CD4-positive, alpha-beta T cell (primary cell): Measurements from ENCODE around the gene MKNK2. TPM values are rescaled to one million over a fixed set of nuclear protein-coding genes. Genes with fewer than 3 reads are reported as not detected.

Source experiments
- ATAC-seq: fragments of 200-7000 bp; cut with Tn5 transposase; one replicate; pipeline ENCODE4 v1.10.0; 2022; ENCODE audit warnings: mild to moderate bottlenecking; ENCODE audit not compliant: poor library complexity
- CTCF ChIA-PET: fragments of 350-600 bp; sonication (Branson Sonifier 250); formaldehyde crosslinking; loops from one replicate; lab custom pipeline; 2021; ENCODE audit warnings: antibody characterized with exemption, inconsistent platforms; lab: Charles Lee
- POLR2A ChIA-PET: fragments of 350-600 bp; sonication (Branson Sonifier 250); formaldehyde crosslinking; loops from one replicate; lab custom pipeline; 2021; ENCODE audit warnings: antibody characterized with exemption, inconsistent platforms; lab: Charles Lee
- DNase-seq, 14 experiments: peaks; one replicate each; pipeline ENCODE4 v3.0.0-alpha.2; 2013 to 2020; ENCODE audit warnings: mixed read lengths in 2 of 14
- H3K27ac ChIP-seq, 2 donors: one replicate each; pipeline versions ENCODE4 v1.5.1 to v1.7.0; 2013; ENCODE audit warnings: low read length in 2 of 2, low read depth in 1 of 2, mild to moderate bottlenecking in 1 of 2
- H3K27me3 ChIP-seq, 2 experiments: 1 replicate in 1 of 2; 2 replicates in 1 of 2; pipeline versions ENCODE4 v1.6.1 to v1.7.0; 2013; ENCODE audit warnings: low read length in 2 of 2, control low read depth in 1 of 2, mild to moderate bottlenecking in 1 of 2, moderate library complexity in 1 of 2; ENCODE audit not compliant: insufficient read depth in 2 of 2, control insufficient read depth in 1 of 2
- H3K36me3 ChIP-seq: one replicate; pipeline ENCODE4 v1.6.1; 2013; ENCODE audit warnings: low read length, control low read depth; ENCODE audit not compliant: insufficient read depth
- H3K4me1 ChIP-seq: one replicate; pipeline ENCODE4 v1.6.1; 2013; ENCODE audit warnings: low read length, control low read depth; ENCODE audit not compliant: insufficient read depth
- H3K4me3 ChIP-seq: one replicate; pipeline ENCODE4 v1.5.1; 2013; ENCODE audit warnings: mild to moderate bottlenecking, low read length, moderate library complexity
- H3K9me3 ChIP-seq, 2 experiments: 1 replicate in 1 of 2; 2 replicates in 1 of 2; pipeline versions ENCODE4 v1.6.1 to v1.7.0; 2013; ENCODE audit warnings: low read length in 2 of 2, mild to moderate bottlenecking in 2 of 2, control low read depth in 1 of 2, moderate library complexity in 1 of 2; ENCODE audit not compliant: control insufficient read depth in 1 of 2, insufficient read depth in 1 of 2
- H3K27ac Mint-ChIP-seq: one replicate; pipeline ENCODE4 v1.8.0; 2020; ENCODE audit warnings: mixed read lengths
- H3K27me3 Mint-ChIP-seq: one replicate; pipeline ENCODE4 v1.8.0; 2021; ENCODE audit warnings: mixed read lengths
- H3K36me3 Mint-ChIP-seq: one replicate; pipeline ENCODE4 v1.8.0; 2021; ENCODE audit warnings: low read depth, mixed read lengths
- H3K4me1 Mint-ChIP-seq: one replicate; pipeline ENCODE4 v1.8.0; 2021; ENCODE audit warnings: low read depth, mixed read lengths
- H3K4me3 Mint-ChIP-seq: one replicate; pipeline ENCODE4 v1.8.0; 2020; ENCODE audit warnings: mild to moderate bottlenecking, mixed read lengths
- H3K9me3 Mint-ChIP-seq: one replicate; pipeline ENCODE4 v1.8.0; 2020; ENCODE audit warnings: mixed read lengths
- intact Hi-C, 2 experiments: fragments of 100-400 bp; cut with DNase I in 1 of 2; cut with micrococcal nuclease in 1 of 2; formaldehyde crosslinking; loops; one replicate each; pipeline versions ENCODE4 v1.15.1 to v1.9.0; 2023 to 2025; cut with DNase I, micrococcal nuclease
- total RNA-seq, 174 experiments: library from RNA in 2 of 174; stranded (reverse) in 2 of 174; gene quantifications; one replicate each; pipeline ENCODE4 v1.2.3 and lab custom pipeline; 2021 to 2026
- TF ChIP-seq, protein P1 (sequence below): fragments of 200-600 bp; IDR thresholded peaks from one replicate; pipeline ENCODE4 v1.8.0; 2022; ENCODE audit warnings: antibody characterized with exemption, mild to moderate bottlenecking

MKNK2 gene
- total RNA-seq, 2 experiments from 2014 or later, result 325 to 347 TPM

DNA sequence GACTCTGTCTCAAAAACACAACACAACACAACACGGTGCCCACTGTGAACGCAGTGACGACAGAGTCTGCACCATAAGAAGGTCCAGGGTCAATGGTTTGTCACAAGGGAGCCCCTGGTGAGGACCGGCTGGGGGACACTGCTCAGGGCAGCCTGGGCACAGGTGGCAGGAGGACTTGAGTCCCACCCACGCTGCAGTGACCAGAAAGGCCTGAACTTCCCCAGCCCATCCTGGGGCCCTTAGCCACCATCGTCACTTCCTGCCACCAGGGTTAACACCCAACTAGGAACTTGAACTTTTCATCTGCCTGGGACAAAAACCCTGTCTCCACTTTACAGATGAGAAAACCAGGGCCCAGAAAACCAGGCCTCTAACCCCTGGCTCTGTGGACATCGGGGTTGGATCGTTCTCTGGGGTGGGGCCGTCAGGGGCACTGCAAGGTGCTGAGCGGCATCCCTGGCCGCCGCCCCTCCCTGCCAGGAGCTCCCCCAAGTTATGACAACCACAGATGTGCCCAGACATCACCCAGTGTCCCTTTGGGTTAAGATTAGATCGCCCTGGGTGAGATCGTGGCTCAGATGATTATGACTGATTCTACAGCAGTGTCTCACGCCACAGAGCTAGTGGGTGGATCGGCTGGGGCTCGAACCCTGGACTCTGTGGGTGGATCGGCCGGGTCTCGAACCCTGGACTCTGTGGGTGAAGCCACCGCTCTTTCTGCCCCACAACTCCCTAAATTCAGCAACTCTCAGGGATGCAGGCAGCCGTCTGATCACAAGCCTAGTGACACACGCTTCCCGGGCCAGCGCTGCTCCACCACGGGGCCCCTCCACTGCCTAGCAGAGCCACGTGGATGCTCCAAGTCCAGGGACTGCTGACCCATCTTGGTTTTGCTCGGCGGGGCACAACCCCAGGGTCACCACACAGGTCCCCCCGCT, 31.1 kb upstream of the MKNK2 start:
- H3K27ac Mint-ChIP-seq, result peak overlapping the region; percentile 97
- peaks cover 65% of the 10 kb centered on the region for H3K4me1 Mint-ChIP-seq
- CTCF ChIA-PET, result interaction anchor here (0.8 to 3.7 kb wide), 4 partner anchors 11 to 15 kb away, joined by 4 to 21 read pairs (median 6); partner anchors contain the start of genes IZUMO4 and MOB3A

DNA sequence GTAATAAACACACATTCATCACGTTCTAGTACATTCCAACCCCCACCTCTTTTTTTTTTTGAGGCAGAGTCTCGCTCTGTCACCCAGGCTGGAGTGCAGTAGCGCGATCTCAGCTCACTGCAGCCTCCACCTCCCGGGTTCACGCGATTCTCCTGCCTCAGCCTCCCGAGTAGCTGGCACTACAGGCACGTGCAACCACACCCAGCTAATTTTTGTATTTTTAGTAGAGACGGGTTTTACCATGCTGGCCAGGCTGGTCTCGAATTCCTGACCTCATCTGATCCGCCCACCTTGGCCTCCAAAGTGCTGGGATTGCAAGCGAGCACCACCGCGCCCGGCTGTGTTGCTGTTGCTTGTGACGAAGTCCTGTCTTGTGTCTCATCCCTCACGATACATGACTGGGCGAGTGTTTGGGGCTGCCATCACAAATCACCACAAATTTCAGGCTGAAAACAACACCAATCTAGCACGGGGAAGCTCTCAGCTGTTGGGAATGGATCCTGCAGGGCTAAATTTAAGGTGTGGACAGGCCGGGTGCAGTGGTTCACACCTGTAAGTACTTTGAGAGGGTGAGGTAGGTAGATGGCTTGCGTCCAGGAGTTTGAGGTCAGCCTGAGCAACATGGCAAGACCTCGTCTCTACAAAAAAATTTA, 29.4 kb upstream of the MKNK2 start:
- intact Hi-C loops, result loop anchor here in 1 of 2 experiments (5.0 kb wide), 1 partner anchor 63 kb away; the partner anchor contains the start of gene BTBD2
- H3K9me3 ChIP-seq, result no peaks in the 10 kb centered on the region
- Mint-ChIP-seq H3K4me3 (peak overlapping the region; percentile 86), H3K27me3 (no peaks in the 10 kb centered on the region), H3K9me3 (no peaks in the 10 kb centered on the region), H3K4me1 (peaks cover 55% of the 10 kb centered on the region), H3K36me3 (peaks cover 86% of the 10 kb centered on the region), H3K27ac (peak overlapping the region; percentile 97)
- H3K4me3 ChIP-seq, result peak overlapping the region; percentile 1
- peaks cover 67% of the 10 kb centered on the region for H3K4me1 ChIP-seq
- no peak for ATAC-seq
- H3K36me3 ChIP-seq, result peaks cover 60% of the 10 kb centered on the region
- CTCF ChIA-PET, result interaction anchor here (1.9 kb wide), 1 partner anchor 10 kb away, joined by 6 read pairs; no protein-coding TSS in a partner anchor
- H3K27me3 ChIP-seq, result no peaks in the 10 kb centered on the region
- TF ChIP-seq, protein P1, sequence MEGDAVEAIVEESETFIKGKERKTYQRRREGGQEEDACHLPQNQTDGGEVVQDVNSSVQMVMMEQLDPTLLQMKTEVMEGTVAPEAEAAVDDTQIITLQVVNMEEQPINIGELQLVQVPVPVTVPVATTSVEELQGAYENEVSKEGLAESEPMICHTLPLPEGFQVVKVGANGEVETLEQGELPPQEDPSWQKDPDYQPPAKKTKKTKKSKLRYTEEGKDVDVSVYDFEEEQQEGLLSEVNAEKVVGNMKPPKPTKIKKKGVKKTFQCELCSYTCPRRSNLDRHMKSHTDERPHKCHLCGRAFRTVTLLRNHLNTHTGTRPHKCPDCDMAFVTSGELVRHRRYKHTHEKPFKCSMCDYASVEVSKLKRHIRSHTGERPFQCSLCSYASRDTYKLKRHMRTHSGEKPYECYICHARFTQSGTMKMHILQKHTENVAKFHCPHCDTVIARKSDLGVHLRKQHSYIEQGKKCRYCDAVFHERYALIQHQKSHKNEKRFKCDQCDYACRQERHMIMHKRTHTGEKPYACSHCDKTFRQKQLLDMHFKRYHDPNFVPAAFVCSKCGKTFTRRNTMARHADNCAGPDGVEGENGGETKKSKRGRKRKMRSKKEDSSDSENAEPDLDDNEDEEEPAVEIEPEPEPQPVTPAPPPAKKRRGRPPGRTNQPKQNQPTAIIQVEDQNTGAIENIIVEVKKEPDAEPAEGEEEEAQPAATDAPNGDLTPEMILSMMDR, result no peak
- H3K27ac ChIP-seq, result peak overlapping the region; percentile 68 to 70
- DNase-seq, result no peak
- POLR2A ChIA-PET, result interaction anchor here (1.2 kb wide), 1 partner anchor 48 kb away, joined by 3 read pairs; no protein-coding TSS in a partner anchor

More for the DNA sequence above, 31.1 kb upstream of the MKNK2 start:
- Mint-ChIP-seq H3K27me3 (no peaks in the 10 kb centered on the region), H3K9me3 (no peaks in the 10 kb centered on the region), H3K4me3 (peak overlapping the region; percentile 93), H3K36me3 (peaks cover 85% of the 10 kb centered on the region)
- intact Hi-C loops, result loop anchor here in 1 of 2 experiments (5.0 kb wide), 1 partner anchor 65 kb away; the partner anchor contains the start of gene BTBD2
- Histone ChIP-seq H3K4me1 (peaks cover 80% of the 10 kb centered on the region), H3K27me3 (no peaks in the 10 kb centered on the region), H3K4me3 (peak overlapping the region; percentile 99), H3K27ac (peak overlapping the region; percentile 87 to 98), H3K9me3 (no peaks in the 10 kb centered on the region), H3K36me3 (peaks cover 44% of the 10 kb centered on the region)
- ATAC-seq (peak; percentile 26), DNase-seq (peak in 9 of 14 experiments; percentile 43 to 85 (median 54))
- POLR2A ChIA-PET, result interaction anchor here (0.9 to 6.9 kb wide), 6 partner anchors 12 to 47 kb away, joined by 3 to 153 read pairs (median 10); partner anchors contain the start of genes IZUMO4 and MOB3A
- TF ChIP-seq, protein P1, result no peak

DNA sequence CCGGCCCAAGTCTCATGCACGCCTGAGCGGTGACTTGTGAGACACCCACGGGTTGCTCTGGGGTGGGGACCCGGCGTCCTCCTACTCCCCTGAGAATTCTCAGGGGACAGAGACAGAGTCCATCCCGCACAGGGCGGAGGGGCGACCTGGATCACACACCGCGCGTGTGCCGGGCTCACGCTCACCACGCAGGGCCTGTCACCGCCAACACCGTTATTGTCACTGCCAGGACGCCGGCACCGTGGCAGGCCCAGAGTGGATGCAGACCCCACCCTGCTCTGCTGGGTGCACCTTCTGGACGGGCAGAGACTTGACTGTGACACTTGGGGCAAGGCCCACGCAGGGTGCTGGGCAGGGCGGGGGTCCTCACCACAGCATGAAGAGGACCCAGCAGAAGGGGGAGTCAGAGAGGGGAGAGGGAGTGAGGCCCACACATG, 28.8 kb upstream of the MKNK2 start:
- peak overlapping the region; percentile 86 for H3K4me3 Mint-ChIP-seq
- peaks cover 66% of the 10 kb centered on the region for H3K36me3 ChIP-seq
- H3K4me3 ChIP-seq, result no peak overlapping the region
- peak overlapping the region; percentile 5 to 70 for H3K27ac ChIP-seq
- no peaks in the 10 kb centered on the region for H3K27me3 Mint-ChIP-seq
- peaks cover 71% of the 10 kb centered on the region for H3K4me1 ChIP-seq
- POLR2A ChIA-PET, result interaction anchor here (1.2 kb wide), 1 partner anchor 48 kb away, joined by 3 read pairs; no protein-coding TSS in a partner anchor
- H3K27me3 ChIP-seq, result no peaks in the 10 kb centered on the region
- peaks cover 86% of the 10 kb centered on the region for H3K36me3 Mint-ChIP-seq
- no peaks in the 10 kb centered on the region for H3K9me3 ChIP-seq
- H3K27ac Mint-ChIP-seq, result peak overlapping the region; percentile 97
- no peaks in the 10 kb centered on the region for H3K9me3 Mint-ChIP-seq
- ATAC-seq (no peak), DNase-seq (no peak)
- CTCF ChIA-PET, result interaction anchor here (0.6 to 1.9 kb wide), 2 partner anchors 9 to 10 kb away, joined by 4 to 6 read pairs; no protein-coding TSS in a partner anchor
- TF ChIP-seq, protein P1, result no peak
- peaks cover 50% of the 10 kb centered on the region for H3K4me1 Mint-ChIP-seq
- intact Hi-C loops, result loop anchor here in 1 of 2 experiments (5.0 kb wide), 1 partner anchor 63 kb away; the partner anchor contains the start of gene BTBD2
